Lower leg skin (tissue), 3 donors: ENCODE data around the gene PNCK.

ENCODE experiments used
- POLR2A ChIP-seq, 2 donors: fragments of 450-650 bp; IDR thresholded peaks; one replicate each; pipeline ENCODE4 v1.6.1; 2016 to 2017; ENCODE audit warnings: antibody characterized with exemption in 2 of 2, mild to moderate bottlenecking in 1 of 2, moderate library complexity in 1 of 2
- TF ChIP-seq, protein P1 (sequence below), 3 donors: fragments of 450-650 bp; IDR thresholded peaks; one replicate each; pipeline ENCODE4 v1.5.1; 2016; ENCODE audit warnings: antibody characterized with exemption in 3 of 3, mild to moderate bottlenecking in 3 of 3, moderate library complexity in 2 of 3

DNA sequence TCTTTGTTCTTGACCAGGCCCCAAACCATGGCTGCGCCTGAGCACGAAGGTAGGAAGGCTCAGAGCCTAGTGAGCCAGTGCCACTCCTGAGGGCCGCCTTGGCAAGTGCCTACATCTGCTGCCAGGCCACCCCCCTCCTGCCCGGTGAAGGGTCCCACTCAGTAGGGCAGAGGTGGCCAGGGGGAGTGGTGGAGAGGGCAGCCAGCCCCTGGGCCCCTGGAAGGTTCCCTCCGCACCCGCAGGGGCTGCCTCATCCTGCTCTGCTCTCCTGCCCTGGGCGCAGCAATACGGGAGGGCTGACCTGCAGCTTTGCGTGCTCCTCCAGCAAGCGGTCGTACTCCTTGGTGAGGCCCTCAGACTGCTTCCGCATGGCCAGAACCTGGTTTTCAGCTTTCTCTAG is 28.1 kb upstream of the PNCK start:
- TF ChIP-seq, protein P1, sequence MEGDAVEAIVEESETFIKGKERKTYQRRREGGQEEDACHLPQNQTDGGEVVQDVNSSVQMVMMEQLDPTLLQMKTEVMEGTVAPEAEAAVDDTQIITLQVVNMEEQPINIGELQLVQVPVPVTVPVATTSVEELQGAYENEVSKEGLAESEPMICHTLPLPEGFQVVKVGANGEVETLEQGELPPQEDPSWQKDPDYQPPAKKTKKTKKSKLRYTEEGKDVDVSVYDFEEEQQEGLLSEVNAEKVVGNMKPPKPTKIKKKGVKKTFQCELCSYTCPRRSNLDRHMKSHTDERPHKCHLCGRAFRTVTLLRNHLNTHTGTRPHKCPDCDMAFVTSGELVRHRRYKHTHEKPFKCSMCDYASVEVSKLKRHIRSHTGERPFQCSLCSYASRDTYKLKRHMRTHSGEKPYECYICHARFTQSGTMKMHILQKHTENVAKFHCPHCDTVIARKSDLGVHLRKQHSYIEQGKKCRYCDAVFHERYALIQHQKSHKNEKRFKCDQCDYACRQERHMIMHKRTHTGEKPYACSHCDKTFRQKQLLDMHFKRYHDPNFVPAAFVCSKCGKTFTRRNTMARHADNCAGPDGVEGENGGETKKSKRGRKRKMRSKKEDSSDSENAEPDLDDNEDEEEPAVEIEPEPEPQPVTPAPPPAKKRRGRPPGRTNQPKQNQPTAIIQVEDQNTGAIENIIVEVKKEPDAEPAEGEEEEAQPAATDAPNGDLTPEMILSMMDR (IDR thresholded peaks at IDR 0.05): no peak
- TF ChIP-seq POLR2A (IDR thresholded peaks at IDR 0.05): no peak
